ENCODE data around the gene PHF21B.
A peak's percentile ranks its signal among the peaks of the same experiment; 100 is the strongest.
"Not testable (repeated sequence)": the region's sequence is repeated elsewhere in the genome, so short reads cannot be mapped to it uniquely, and the experiment has no call there.

The PHF21B gene

GRCh38 chr22:45009606-45010531 is at the start of gene PHF21B:
Gene PHF21B (minus strand): TSS chr22:45010005. CDS start chr22:45009549, 456 bp downstream.
- peak; percentile 18 for DNase-seq

DNA sequence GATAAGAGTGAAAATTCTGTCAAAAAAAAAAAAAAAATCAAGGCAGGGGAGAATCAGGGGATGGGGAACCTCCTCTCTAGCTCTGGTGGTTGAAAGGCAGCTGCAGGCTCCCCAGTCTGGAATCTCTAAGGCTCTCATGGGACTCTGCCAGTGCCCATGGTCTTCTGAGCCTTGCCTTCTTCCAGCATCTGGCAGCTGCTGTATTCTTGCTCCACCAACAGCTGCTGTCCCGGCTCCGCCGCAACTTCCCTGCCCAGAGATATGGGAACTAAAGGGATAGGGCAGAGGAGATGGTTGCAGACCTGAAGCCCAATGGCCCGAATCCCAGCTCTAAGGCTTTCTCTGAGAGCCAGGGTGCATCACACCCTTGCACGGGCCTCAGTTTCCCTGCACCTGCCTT is 49.5 kb upstream of the PHF21B start:
- DNase-seq = no peak

- DNase-seq = no peak
Observed at GRCh38 chr22:45058622-45058912, 48.8 kb upstream of the PHF21B start.

- no peak for DNase-seq
Observed at GRCh38 chr22:45055936-45056335, 46.1 kb upstream of the PHF21B start.

DNA sequence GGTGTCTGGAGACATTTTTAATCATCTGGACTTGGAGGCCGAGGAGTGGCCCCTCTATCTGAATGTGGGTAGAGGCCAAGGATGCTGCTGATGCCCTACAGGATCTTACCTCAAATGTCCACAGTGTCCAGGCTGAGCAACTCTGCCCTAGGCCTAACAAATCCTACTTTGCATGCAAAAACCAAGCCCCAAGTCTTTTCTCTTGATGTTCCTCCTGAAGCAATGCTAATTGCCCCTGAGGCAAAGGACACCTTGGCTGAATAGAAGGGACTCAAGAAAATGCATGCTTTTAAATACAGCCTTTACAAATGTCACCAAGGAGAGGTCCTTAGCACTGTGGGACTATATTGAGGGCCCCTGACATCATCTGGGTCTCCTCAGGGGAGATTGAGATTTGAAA is 43.8 kb upstream of the PHF21B start:
- no peak for DNase-seq

DNA sequence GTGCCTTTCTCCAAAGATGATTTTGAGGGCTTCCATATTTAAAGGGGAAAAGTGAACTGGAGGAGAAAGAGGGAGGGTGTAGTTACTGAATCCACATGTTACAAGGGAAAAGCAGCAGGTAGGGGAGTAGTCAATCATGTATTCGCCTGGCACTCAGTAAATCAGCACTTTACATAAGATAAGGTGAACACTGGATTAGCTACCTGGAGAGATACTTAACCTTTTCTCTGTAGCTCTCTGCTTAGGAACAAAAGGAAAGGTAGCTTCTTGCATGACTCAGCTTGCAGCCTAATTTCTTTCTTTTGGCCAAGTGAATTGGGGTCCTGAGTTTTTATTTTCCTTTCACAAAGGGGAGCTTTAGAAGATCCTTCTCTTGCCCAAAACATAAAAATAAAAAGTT is 43.3 kb upstream of the PHF21B start:
- DNase-seq = no peak

GRCh38 chr22:45052665-45053064 is 42.9 kb upstream of the PHF21B start:
- DNase-seq = not testable (repeated sequence)

DNA sequence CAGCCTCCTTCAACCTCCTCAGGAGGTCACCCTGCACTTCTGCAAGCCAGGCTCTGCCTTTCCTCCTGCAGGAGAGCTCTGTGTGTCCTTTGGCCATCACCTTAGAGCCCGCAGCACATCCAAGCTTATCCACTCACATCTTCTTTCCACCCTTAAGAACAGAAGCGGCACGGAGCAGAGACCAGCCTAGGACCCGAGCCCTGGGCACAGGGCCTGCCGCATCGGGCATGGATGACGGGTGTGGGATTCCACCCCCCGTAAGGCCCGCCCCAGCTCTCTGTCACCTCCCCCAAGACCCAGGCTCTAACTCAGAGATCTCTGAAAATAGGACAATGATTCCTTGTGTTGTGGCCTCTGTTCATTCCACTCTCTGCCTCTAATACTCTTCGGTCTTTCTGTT is 42.1 kb upstream of the PHF21B start:
- DNase-seq = no peak

DNA sequence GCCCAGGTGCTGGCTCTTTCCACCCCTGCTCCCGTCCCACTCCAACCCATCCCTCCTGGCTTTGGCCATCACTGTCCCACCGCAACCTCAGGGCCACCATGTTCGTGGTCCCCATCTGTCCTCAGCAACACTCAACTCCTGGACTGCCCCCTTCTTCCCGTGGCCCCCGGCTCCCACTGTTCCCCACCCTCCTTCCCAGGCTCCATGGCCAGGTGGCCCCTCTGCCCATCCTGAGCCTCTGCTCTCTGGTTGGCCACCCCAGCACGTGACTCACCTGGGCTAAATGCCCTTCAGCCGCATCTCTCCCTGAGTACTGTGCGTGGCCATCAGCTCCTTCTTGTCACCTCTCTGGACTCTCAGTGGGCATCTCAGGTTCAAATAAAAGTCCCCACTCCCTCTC is 41.6 kb upstream of the PHF21B start:
- DNase-seq = no peak

DNA sequence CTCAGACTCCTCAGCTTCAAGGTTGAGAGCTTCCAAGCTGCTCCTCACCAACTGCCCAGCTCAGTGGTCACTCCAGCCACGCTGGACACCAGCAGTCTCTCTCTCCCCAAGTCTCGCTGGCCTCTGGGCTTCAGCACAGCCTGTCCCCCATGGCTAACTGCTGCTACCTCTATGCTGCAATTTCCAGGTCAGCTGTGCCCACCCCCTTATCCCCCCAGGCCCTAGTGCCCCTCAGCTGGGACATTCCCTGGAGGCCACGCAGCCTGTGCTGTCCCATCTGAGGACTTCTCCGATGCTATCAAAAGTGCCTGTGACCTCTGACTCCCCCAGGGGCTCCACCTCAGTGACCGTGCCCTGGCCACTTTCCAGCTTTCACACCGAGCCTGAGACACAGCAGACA is 37.5 kb upstream of the PHF21B start:
- no peak for DNase-seq

DNA sequence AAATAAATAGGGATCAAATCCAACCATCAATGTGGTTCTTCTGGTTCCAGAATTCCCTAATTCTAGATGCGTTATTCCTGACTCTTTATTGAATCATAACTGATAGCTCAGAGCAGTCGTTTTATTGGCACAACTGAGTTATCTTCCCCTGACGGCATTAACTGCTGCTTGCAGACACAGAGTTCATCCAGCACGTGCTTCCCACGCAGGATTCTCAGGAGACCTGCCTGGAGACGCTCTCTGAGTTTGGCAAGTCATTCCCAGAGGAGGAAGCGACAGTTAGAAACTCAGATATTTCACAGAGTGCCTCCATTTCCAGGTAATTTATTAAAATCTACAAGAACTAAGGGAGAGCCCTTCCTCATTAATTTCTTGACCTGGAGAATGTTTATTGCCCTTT is 35.4 kb upstream of the PHF21B start:
- DNase-seq = no peak

GRCh38 chr22:45042263-45042662 is 32.5 kb upstream of the PHF21B start:
- DNase-seq = no peak

GRCh38 chr22:45039133-45039532 is 29.3 kb upstream of the PHF21B start:
- DNase-seq = no peak

DNA sequence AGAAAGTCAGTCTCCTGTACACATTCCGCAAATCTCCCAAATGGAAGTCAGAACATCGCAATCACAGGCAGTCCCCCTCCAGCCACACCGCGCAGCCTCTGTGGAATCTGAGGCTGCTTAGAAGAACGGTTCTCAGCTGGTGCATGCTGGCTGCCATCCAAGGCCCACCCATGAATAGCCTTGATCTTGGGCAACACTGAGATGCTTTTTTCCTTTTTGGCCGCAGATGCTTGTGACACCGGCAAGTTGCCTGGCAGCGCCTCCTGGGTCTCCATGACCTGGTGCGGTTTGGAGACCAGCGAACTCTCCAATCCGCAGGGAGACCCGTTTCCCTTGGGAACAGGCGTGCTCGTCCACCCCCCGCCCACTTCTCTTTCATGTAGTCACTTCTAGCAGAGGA is 26.3 kb upstream of the PHF21B start:
- no peak for DNase-seq

GRCh38 chr22:45034821-45035220 is 25.0 kb upstream of the PHF21B start:
- no peak for DNase-seq

DNA sequence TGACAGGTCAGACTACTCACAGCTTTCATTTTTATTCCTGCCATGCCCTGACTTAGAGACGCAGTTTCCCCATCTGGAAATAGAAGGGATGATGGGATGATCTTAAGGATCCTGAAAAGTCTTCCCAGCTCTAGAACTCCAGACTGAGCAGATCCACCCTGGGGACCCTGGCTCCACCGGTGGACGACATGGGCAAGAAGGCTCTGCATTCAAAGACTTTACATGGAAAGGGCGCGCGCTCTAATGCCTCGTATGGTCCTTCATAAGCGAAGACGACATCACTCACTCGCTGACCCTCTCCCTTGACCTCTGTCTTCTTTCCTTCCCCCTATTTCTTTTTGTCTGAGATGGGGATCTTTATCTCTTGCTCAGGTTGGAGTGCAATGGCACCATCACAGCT is 24.4 kb upstream of the PHF21B start:
- no peak for DNase-seq

DNA sequence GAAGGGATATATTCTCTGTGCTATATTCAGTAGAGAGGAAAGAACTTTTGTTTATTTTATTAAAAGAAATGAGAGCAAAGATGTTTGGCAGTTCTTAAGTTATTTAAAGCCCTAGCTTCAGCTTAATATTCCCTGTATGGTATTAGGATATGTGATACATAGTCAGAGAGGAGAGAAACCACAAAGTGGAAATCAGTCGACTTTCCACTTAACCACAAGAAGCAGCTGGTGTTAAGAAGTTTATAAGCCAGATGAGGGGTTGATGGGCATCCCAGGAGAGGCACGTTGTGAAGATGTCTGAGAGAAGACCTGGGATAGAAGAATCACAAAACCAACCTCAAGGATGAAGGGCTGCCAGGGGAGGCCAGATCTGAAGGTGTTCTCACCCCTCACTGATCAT is 23.3 kb upstream of the PHF21B start:
- no peak for DNase-seq

DNA sequence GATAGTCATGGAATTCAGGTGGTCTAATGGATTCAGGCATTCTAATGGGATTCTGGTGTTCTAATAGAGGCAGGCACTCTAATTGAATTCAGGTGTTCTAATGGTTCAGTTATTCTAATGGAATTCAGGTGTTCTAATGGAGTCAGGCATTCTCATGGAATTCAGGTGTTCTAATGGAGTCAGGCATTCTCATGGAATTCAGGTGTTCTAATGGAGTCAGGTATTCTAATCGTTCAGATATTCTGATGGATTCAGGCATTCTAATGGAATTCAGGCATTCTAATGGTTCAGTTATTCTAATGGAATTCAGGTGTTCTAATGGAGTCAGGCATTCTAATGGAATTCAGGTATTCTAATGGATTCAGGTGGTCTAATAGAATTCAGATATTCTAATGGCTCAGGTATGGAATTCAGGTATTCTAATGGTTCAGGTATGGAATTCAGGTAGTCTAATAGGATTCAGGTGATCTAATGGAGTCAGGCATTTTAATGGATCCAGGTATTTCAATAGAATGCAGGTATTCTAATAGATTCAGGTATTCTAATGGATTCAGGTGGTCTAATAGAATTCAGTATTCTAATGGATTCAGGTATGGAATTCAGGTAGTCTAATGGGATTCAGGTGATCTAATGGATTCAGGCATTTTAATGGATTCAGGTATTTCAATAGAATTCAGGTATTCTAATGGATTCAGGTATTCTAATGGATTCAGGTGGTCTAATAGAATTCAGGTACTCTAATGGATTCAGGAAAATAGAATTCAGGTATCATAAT is 22.0 kb upstream of the PHF21B start:
- no peak for DNase-seq

GRCh38 chr22:45029501-45029900 is 19.7 kb upstream of the PHF21B start:
- DNase-seq = no peak

DNA sequence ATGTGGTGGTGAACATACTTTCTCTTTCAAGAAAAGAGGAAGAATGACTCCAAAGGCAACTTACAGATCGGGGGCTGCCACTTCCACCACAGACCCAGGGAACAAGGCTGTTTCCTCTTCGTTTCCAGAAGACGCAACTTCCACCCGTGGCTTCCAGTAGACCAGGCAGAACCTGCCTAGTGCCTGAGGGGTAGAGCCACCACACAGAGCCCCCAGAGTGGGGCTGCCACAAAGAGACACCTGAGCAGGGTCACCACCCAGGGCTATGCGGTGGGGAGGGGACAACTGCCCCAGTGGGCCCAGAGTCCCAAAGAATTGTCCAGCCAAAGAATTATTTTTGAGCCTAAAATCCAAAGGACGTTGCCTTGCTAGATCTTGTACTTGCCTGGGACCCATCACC is 16.7 kb upstream of the PHF21B start:
- DNase-seq = no peak

GRCh38 chr22:45023431-45023830 is 13.6 kb upstream of the PHF21B start:
- no peak for DNase-seq

- DNase-seq = no peak
Observed at GRCh38 chr22:45019861-45020655, 10.3 kb upstream of the PHF21B start.

DNA sequence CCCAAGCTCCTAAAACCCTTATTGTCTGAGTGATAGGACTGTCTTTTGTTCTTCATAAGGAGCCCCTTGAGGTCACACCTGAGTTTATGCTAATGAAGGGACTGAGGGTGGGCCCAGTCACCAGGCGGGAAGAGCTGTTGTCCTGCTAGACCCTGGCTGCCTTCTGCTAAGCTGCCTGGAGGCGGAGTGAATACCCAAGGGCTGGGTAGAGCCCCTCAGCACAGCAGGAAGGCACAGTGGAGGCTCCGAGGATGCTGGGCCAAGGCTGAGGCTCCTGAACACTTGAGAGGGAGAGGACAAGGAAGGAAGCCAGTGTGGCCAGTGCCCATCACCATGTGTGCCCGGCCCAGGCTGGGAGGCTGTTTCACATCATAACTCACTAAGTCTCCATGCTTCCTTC is 4.8 kb upstream of the PHF21B start:
- no peak for DNase-seq

DNA sequence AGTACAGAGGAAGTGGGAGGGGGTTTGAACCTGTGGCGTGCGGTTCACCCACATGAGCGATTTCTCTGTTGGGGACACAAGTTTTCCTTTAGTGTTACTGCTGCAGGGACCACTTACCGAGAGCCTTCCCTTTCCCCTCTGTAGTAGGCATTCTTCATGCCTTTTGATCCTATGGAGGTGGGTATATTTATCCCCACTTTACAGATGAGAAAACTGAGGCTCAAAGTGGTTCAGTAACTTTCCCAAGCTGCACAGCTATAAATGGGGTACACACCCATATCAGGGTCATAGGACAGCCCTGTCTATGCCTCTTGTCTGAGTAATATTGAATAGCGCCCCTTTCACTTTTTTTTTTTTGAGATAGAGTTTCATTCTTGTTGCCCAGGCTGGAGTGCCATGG is 3.3 kb upstream of the PHF21B start:
- DNase-seq = no peak
